ENCODE data around the gene EPHA3.

The EPHA3 gene

DNA sequence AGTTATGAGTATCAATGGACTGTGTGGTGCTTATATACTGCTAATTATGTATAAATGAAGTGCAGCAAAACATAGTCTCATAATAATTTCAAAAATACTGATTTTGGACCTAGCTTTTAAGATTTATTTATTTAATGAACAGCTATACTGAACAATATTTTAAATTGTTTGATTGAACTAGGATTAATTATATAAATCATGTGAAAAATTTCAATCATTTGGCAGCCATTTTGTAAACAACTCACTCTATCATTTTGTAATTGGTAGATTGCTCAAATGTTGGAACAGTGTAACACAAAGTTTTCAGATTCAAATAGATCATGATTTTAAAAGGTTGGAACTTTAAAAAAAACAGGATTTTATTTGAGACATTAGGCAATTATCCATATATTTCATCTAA is 47.0 kb downstream of the EPHA3 start:
- no peak for DNase-seq

DNA sequence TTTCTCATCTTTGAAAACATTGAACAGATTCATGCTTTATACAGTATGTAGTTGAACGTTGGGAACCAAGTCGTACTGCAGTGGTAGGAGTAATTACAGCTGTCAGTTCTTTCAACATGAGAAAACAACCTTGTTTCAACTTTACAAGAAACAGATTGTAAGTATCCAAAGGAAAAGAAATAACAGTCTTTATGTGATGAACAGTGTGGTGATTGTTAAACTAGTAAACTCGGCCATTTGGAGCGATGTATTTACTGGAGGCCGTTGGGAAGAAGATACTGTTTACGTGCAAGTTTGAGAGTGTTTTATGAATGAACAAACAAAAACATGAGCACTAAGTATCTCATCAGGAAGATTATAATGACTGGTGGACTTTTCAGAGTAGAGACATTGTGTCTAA is 48.4 kb downstream of the EPHA3 start:
- DNase-seq: no peak

DNA sequence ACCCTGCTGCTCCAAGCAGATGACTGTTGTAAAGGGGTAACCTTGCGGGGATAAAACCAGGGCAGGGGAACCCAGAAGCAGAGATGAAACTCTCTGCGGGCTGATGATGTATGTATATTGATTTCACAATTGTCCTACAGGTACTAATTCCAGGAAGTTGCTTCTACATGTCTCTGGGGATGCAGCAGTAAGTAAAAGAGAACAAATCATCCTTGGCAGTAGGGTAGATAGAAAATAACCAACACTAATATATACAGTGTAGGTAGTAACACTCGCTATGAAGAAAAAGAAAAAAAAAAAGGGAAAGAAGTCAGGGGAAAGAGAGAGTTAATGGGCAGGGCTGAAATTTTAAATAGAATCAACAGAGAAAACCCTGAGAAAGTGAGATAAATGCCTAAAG is 50.2 kb downstream of the EPHA3 start:
- no peak for DNase-seq

DNA sequence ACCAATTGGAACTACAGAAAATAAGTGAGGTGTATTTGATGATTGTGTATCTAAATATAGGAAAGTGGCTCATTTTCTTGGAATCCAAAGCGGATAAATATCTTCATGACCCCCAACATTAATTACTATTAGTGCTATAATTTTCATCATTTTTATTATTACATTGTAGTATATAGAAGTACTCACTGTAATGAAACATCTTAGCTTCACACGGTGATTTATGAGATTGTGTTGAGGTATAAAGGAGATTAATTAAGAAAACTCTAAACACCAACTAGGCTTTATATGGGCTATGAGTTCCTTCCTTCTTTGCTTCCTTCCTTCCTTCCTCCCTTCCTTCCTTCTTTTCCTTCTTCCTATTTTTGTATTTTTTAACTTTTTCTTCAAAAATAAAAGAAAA is 52.2 kb downstream of the EPHA3 start:
- DNase-seq: no peak

DNA sequence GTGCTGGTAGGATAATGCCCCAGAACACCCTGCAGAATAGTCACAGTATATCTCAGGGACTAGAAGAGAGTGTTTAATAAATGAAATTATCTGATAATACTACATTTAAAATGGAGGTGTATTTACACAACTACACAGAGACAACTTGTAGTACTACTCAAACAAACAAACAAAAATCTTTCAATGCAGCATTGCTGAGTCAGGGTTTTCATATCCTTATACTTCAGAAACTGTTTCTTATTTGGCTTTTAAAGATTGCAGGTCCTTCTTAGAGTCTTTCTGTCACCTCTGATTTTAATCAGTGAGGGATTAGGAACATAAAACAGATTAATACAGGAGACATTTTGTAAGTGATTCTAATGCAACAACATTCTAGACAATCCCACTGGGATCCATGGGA is 57.4 kb downstream of the EPHA3 start:
- no peak for DNase-seq

DNA sequence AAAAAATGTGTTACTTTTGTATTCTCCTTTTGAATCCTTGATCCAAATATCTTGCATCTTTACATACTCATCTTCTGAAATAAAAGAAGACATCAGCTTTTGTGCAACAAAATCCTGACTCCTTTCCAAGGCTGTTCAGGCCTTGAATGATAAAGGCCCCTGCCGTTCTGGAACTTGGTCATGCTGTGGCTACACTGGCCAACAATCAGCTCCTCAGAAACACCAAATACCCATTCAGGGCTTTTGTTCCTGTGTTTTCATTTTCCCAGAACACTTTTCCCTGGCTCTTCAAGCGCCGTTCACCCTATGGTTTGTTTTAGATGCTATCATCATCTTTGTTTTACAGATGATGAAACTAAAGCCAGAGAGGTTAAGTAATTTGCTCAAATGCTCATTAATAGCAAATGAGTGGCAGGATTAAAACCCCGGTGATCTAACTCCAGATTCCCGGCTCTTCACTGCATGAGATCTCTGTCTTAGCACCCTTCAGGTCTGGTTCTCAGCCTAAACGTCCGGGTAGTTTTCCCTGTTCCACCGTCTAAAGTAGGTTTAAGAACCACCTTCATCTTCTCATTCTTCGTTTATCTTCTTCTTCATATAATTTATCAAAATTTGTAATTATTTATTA is 58.3 kb downstream of the EPHA3 start:
- DNase-seq: no peak

DNA sequence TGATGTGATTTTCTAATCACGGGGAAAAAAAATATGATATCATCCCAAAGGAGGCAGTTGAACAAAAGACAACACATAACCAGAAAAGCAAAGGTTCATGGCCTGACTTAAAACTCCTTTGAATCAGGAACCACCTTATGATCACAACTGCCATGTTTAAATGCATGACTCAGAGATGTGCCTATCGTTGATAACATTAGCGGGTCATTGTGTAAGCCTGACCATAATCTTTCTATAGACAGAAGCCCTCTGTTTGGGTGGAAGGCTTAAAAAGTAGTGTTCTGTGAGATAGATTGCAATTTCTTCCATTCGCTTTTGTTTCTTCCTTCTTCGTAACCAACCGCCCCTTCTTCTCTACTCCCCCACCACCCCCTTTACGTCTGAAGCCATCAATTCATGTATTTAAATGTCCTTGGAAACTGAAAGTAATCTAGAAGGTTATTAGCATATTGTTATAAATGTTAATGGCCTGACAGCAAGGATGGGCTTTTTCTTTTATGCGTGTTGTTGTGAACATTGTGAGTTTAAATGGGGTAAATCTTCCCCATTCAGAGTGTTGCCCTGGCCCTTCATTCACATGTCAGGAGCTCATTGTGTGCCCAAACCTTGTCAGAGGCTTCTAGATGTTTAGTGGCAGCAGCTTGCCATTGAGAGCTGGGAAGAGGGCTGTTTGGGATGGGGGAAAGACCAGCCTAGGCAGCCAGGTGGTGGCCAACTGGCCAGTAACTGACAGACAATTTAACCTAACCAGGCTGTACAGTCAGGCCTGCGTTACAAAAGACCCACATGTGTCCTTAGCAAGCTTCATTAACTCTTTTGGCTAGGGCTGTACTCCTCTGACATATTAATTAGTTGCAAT is 64.5 kb downstream of the EPHA3 start:
- no peak for DNase-seq

DNA sequence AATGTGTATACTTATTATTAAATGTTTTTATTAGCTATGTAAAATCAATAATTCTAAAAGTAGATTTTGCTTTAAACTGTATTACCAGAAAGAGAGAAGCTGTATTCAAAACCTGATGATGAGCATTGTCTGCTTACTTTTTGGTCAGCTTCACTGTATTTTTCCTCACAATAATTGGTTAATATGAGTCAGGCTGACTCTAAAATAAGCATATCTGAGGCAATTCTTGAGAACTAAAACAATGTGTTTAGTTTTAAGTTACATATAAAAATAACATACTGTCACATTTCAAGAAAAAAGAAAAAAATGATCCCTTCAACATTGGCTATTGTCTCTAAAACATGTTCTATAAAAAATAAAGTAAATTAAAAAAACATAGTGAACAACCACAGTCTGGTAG is 66.1 kb downstream of the EPHA3 start:
- DNase-seq: no peak

DNA sequence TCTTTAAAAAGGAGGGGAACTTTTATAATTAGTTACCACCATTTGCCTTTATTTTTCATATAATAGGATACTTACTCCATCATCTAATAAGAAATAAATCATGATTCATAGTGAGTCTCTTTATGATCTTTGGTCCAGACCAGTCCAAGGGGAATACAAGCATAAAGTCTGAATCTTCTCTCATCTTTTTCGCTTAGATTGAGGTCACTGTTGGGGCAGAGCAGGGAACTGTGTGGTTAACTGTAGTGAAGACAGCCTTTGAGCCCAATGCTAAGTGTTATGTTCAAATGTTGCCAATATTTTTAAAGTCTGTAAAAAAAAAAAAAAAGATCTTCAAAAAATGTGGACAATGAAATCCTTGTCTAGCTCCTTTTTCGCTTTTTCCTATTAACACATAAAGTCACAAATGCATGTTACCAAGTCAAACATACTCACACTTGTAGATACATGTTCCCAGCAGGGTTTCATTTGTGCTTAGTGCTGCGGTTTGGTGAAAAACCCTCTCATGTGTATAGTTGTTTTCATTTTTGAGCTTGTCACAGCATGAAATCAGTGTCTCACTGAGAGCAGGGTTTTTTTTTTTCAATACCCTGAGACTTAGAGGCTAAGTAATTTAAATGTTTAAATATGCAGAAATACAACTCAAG is 72.1 kb downstream of the EPHA3 start:
- no peak for DNase-seq

DNA sequence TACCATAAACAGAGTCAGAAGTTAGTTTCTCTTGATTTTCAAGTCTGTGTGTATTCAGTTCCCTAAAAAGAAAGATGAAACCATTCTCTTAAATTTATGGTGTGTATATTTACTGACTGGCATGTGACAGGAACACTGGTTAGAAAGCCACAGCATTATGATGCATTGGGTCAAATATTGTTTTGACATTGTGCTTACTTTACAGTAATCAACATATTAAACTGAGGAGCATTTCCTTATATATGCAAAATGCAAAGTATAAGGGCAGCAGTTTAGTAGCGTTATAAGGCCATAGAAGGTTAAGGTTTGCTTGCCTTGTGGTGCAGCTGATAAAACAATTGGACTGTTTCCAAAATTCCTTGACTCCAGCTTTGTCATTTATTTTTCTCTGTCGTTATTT is 72.9 kb downstream of the EPHA3 start:
- DNase-seq: no peak

DNA sequence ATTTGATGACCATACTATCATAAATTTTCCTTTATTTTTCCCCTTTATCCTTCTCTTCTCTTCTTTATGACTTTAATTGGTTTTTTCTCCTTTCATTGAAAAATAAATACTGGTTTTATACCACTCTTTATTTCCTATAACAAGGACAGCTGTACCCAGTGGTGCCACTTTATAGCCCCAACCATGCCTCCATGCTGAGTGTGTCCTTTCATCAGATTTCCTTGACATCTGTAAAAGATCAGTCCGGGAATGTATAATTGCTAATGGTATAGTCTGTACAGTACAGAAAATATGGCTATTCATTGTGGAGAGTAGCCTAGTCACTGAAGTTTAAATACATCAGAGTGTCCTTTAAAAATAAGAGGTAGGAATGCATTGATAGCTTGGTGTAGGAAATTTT is 74.6 kb downstream of the EPHA3 start:
- DNase-seq: no peak

DNA sequence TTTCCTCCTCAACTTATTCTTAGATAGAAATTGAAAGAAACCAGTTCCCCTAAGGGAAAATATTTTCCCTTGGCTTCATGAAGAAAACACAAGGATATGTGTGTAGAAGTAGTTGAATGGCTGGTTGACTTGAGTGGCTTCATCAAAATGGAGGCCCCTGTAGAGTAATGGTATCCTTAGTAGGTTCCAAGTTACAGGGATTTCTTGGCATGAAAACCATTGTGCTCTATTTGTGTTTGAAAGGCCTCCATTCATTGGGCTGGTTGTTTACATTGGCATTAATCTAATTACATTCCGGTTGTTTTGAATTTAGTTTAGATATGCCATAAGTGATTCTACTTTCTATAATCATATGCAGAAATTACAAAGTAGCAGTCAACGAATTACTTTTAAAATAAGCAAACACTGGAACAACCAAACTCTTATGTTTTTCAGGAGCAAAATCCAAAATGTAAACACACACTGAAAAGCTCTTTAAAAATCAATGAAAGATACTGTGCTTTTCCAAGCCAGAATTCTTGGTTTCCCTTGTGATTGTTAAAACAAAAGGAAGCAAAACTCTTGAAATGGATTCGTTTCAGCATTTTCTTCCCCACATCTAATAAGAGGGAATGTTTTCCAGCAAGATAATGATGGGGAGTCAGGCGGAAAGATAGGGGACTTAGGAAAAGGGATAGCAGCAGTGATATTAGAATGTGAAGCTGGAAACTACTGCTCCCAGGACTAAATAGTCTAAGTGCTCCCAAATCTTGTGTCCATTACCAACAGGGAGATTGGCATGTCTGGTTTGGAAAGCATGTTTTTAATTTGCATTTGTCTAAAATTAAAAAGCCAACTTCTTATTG is 77.0 kb downstream of the EPHA3 start:
- DNase-seq: no peak

DNA sequence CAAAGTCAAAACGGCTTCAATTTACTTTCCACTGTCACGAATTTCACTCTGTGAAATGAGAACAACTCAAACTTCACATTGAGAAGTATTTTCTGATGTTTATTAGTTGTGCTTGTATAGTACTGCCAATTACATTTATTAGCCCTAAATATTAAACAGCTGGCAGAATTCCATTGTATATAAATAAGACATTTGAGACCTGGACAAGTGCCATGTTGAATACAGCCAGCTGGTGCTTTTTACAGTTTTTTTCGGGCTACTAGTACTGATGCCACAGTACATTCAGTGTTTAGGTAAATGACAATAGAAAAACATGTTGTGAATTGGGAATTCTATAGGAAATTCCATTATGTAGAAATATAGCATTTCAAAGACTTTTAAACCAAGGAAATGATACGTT is 79.0 kb downstream of the EPHA3 start:
- DNase-seq: no peak

DNA sequence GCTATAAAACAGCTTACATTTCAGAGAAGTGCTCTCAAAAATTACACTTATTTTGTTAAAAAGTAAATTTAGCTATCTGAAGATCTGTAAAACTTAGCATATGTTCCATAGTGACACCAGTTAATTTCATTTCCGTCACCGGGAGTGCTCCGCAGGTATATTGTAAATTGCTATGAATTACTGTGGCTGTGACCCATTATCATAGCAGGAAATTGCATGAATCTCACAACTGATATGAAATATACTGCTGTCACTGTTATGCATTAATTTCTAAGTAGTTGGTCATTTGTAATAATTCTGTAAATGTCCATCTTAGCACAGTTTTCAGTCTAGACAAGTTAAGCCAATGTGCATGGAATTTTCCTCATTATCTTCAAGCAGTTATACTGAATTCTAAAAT is 91.2 kb downstream of the EPHA3 start:
- no peak for DNase-seq

DNA sequence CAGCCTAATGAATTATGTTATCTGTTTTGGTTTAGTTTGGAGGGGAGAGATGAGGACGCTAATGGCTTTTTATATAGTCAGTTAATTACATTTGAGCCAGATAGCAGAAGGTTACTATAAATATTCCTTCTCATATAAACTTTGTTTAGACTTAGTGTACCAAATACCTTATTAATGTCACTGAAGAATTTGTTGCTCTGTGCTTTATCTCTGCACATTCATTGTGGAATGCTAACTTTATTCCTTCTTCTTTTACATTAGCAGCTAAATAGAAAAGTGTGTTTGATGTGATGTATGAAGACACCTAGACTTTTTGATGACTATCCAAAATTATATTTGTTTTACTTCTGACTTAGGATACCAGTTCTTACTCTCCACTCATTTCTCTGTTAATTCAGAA is 105.2 kb downstream of the EPHA3 start:
- DNase-seq: no peak

DNA sequence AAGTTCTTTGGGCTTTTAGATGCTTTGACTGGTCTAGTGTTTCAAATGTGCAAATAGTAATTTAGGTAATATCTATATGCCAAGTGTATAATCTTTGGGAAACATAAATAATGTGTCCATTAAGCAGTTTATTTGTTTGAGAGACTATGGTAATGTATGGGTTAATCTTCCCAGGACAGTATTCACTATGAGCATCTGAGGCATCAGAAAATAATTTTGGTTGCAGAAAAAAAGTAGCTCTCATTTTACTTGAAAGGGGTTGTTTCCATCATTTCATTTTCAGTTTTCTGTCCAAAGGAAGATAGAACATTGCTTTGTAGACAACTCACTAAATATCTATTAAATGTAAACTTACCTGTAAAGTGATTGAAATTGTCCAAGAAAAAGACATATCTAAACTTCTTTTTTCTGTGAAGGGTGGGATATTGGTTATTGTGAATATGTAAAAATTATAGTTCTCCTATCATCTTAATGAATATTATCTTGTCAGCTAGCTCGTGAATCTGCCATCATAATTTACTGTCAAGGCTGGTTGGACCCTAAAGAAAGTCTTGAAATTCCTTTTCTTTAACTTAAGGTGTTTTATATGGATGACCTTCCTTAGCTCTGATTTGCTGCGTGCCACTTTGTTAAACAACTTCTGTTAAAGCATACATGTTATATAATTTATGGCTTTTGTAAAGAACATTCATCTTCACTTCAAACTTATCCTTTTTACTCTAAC is 108.8 kb downstream of the EPHA3 start:
- DNase-seq: no peak

DNA sequence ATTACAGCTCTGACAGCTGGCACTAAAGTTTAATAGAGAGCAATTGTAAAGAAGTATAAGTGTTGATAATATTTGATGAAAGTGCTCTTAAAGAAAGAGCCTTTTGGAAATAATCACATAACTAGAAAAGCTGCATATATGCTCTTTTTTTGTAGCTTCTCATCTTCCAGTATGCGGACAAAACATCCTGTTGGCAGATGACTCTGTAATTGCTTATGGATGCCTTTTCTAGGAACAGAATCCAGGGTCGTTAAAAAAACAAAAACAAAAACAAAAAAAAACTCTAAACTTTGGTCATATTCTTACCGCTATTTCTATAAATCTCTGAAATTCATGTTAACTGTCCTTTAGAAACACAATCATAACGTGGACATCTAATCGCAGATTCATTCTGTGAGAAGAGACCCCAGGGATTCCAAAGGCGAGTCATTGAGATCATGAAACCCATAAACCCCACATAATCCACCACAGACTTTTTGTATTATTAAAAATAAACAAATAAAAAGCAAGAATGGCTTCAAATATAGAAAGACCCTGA is 109.8 kb downstream of the EPHA3 start:
- no peak for DNase-seq

DNA sequence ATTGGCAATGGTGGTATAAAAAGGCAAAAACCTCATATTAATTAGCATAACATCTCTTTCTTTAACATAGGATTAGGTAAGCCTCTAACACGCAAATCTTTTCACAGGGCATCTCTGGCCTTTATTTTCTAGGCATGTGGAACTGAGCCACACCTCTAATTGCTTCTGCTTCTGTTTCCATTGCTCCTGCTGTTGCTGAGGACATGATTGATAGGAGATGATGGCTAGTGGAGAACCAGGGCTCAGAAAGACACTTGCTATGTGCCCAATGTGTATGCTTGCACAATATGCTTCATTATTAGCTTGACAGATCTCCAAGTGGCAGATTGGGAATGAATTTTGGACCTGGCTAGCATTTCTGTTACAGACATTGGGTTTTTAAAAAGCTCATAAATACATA is 114.5 kb downstream of the EPHA3 start:
- DNase-seq: no peak

DNA sequence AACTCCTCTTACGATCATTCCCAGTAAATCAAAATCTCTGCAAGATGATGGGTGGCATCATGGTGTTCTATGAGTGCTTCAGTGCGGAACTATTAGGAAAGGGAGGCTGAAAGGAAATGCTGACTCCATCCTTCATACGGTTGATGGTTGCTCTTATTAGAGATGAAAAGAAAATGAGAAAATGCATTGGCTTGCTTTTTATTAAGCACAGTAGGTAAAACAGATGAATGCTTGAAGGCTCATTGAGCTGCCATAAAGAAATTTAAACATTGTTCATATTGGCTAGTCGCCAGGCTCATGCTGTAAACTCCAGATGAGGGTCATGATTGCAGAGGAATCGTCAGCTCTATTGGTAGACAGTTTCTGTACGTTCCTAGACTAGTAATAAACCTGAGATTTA is 115.8 kb downstream of the EPHA3 start:
- no peak for DNase-seq

DNA sequence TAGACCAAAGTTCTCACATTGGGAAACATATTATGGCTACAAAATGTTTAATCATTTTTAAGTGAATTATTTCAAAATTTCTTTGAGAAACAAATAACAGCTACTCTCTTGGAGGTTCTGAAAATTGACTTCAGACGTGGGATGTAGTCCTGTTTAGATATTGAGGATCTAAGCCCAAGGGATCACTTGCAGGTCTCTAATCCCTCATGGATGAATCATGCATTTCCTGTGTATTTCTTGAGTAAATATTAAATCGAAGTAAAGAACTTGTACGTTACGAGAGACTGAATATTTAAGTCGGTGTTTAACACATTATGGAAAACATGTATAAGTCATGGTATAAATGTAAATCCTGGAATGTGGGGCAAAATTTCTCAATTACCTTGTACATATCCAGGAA is 119.8 kb downstream of the EPHA3 start:
- no peak for DNase-seq

DNA sequence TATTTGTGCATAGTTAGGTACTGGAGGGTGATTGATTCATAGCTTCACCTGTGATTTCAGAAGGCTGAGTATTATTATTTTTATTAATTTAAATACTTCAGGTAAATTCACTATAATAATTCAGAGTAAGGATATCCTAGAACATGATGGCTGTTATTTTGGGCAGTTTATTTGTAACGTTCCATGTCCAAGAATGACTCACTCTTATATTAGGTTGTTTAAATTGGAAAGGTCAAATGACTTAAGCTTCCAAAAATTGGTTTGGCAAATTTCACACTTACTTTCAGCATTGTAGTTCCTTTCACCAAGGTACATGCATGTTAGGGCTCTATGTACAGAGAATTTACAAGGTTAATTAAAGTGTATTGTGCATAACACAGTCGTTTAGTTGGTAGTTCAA is 120.2 kb downstream of the EPHA3 start:
- no peak for DNase-seq

DNA sequence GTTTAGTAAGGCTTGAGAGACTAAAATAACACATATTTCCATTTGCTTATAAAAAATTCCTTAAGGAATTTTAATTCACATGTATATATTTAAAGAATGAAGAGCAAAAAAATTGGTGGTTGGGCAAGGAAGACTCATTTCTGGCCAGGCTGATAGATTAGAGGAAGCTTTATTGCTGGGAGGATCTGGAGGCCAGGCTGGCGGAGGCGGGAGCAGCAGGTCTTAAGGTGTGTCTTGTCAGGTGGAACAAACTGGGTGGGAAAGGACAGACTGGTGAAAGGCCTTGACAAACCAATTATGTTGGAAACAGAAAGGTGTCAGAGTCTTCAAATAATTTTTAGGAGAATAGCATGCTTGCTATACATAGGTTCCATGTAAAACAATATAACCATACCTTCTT is 124.7 kb downstream of the EPHA3 start:
- no peak for DNase-seq

All from CD4-positive, alpha-beta T cell treated with Interferon alpha-2 for 1 hour (primary cell).